GM18873 (cell line): ENCODE data around the gene AQP12B.

Source experiments
- ATAC-seq: cut with Tn5 transposase; IDR thresholded peaks from one replicate; pipeline ENCODE4 v1.9.1; 2021; ENCODE audit warnings: mild to moderate bottlenecking, moderate library complexity, moderate number of reproducible peaks; ENCODE audit not compliant: unreplicated experiment, low FRiP score

Gene AQP12B

GRCh38 chr2:240718896-240719490 is 36.3 kb upstream of the AQP12B start:
- ATAC-seq = no peak

GRCh38 chr2:240717681-240718581 is 35.2 kb upstream of the AQP12B start:
- no peak for ATAC-seq

- ATAC-seq = no peak
Observed at GRCh38 chr2:240717181-240717641, 34.5 kb upstream of the AQP12B start.

GRCh38 chr2:240716130-240716798 is 33.6 kb upstream of the AQP12B start:
- ATAC-seq = no peak

- ATAC-seq = no peak
Observed at GRCh38 chr2:240714747-240715725, 32.4 kb upstream of the AQP12B start.

GRCh38 chr2:240713928-240714746 is 31.5 kb upstream of the AQP12B start:
- ATAC-seq = no peak

- ATAC-seq = no peak
Observed at GRCh38 chr2:240713071-240713927, 30.6 kb upstream of the AQP12B start.

- ATAC-seq = no peak
Observed at GRCh38 chr2:240712121-240712520, 29.4 kb upstream of the AQP12B start.

- ATAC-seq = no peak
Observed at GRCh38 chr2:240711701-240712100, 29.0 kb upstream of the AQP12B start.

- no peak for ATAC-seq
Observed at GRCh38 chr2:240711296-240711695, 28.6 kb upstream of the AQP12B start.

- ATAC-seq = no peak
Observed at GRCh38 chr2:240708457-240708856, 25.8 kb upstream of the AQP12B start.

- ATAC-seq = no peak
Observed at GRCh38 chr2:240707821-240708220, 25.1 kb upstream of the AQP12B start.

- ATAC-seq = no peak
Observed at GRCh38 chr2:240707043-240707756, 24.5 kb upstream of the AQP12B start.

- ATAC-seq = no peak
Observed at GRCh38 chr2:240705204-240705791, 22.6 kb upstream of the AQP12B start.

- no peak for ATAC-seq
Observed at GRCh38 chr2:240704651-240705050, 22.0 kb upstream of the AQP12B start.

GRCh38 chr2:240703417-240704341 is 21.0 kb upstream of the AQP12B start:
- no peak for ATAC-seq
